SU-DHL-6 (cell line): ENCODE results near the gene AGO3.

Experiments used
- EZH2phosphoT487 ChIP-seq: fragments of 200-600 bp; sonication (generic), shearing (Covaris generic); conservative IDR thresholded peaks from 2 replicates; pipeline ENCODE4 v1.6.1; 2018; ENCODE audit warnings: mild to moderate bottlenecking, antibody characterized with exemption, low read length, moderate library complexity, mixed read lengths
- TF ChIP-seq, protein P1 (sequence below): fragments of 200-600 bp; sonication (generic); IDR thresholded peaks from one replicate; pipeline ENCODE4 v1.5.1; 2017; ENCODE audit warnings: antibody characterized with exemption, mild to moderate bottlenecking, low read length, moderate library complexity; ENCODE audit not compliant: insufficient read depth, poor library complexity, severe bottlenecking

DNA sequence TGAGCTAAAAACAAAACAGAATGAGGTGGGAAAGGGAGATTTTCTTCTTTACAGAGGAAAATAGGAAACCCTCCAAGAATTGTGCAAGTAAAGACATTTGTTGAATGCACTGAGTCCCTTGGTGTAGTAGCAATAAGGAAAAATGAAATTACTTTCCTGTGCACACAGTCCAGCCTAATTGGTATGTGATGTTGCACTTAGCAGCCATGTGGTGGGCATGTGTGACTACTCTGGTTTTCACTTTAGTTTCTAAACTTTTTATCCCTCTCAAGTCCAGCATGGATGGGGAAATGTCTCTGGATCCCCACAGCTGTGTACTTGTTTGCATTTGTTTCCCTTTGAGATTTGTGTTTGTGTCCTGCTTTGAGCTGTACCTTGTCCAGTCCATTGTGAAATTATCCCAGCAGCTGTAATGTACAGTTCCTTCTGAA, 7.1 kb upstream of the AGO3 start:
- TF ChIP-seq, protein P1, sequence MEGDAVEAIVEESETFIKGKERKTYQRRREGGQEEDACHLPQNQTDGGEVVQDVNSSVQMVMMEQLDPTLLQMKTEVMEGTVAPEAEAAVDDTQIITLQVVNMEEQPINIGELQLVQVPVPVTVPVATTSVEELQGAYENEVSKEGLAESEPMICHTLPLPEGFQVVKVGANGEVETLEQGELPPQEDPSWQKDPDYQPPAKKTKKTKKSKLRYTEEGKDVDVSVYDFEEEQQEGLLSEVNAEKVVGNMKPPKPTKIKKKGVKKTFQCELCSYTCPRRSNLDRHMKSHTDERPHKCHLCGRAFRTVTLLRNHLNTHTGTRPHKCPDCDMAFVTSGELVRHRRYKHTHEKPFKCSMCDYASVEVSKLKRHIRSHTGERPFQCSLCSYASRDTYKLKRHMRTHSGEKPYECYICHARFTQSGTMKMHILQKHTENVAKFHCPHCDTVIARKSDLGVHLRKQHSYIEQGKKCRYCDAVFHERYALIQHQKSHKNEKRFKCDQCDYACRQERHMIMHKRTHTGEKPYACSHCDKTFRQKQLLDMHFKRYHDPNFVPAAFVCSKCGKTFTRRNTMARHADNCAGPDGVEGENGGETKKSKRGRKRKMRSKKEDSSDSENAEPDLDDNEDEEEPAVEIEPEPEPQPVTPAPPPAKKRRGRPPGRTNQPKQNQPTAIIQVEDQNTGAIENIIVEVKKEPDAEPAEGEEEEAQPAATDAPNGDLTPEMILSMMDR: no peak
- no peak for TF ChIP-seq EZH2phosphoT487
